ENCODE results near the gene PLD1. TPM values are rescaled to one million over a fixed set of nuclear protein-coding genes. Genes with fewer than 3 reads are reported as not detected.
"Not testable (repeated sequence)": the region's sequence is repeated elsewhere in the genome, so short reads cannot be mapped to it uniquely, and the experiment has no call there.

Gene PLD1
- total RNA-seq, 2 experiments from 2014 or later, result 0.22 to 1.0 TPM

DNA sequence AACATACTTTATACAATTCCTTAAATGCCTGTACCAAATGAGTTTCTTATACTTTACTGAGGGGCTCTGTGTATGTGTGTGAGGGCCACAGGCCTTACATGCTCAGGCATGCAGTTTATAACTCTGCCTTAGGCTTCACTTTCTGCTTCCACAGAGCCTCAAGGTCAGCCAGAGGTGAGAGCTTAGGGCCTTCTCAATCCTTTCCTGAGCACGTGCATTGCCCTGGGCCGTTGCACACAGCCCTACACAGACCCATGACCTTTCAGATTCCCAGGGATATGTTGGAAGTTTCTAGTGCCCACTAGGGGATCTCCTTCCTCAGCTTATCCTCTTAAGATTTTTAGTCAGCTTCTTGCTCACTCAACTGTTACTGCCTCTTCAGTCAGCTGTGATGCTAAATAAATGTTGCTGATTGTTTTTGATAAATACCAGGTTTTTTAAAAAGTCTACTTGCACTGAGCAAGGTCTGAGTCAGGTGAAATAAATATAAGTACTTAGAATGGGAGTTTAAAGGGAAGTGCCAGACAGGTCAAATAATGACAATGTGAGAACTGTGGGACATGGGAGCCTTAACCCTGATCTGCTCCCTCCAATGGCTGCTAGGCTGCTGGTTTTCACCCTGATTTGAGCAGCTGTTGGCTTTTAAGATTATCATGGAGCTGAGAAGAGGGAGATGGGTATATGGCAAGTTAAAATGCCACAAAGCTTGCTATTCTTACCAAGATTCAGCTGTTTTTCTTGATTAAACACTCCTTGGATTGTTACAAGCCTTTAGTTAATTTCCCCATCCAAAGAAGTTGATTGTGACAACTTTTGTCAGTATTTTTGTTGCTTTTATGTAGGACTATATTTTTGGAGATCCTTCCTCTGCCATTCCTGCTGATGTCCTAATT, 169.5 kb downstream of the PLD1 start:
- Mint-ChIP-seq H3K4me1 (ENCODE audit: low read depth) (no peaks in the 10 kb centered on the region), H3K4me3 (no peak overlapping the region), H3K27me3 (no peaks in the 10 kb centered on the region), H3K36me3 (ENCODE audit: low read depth) (no peaks in the 10 kb centered on the region), H3K9me3 (no peaks in the 10 kb centered on the region), H3K27ac (no peak overlapping the region)
- Histone ChIP-seq H3K36me3 (ENCODE audit: insufficient read depth, low read length) (no peaks in the 10 kb centered on the region), H3K4me3 (ENCODE audit: low read length) (no peak overlapping the region), H3K27me3 (ENCODE audit: control insufficient read depth in 1 of 2, insufficient read depth in 2 of 2, low read length in 2 of 2) (no peaks in the 10 kb centered on the region), H3K27ac (ENCODE audit: low read depth in 1 of 2, low read length in 2 of 2) (no peak overlapping the region), H3K4me1 (ENCODE audit: insufficient read depth, low read length) (no peaks in the 10 kb centered on the region), H3K9me3 (ENCODE audit: control insufficient read depth in 1 of 2, insufficient read depth in 1 of 2, low read length in 2 of 2) (no peaks in the 10 kb centered on the region)
- ChIA-PET POLR2A (no interaction called here), CTCF (no interaction called here)
- ATAC-seq (ENCODE audit: poor library complexity), result no peak
- TF ChIP-seq, protein P1, sequence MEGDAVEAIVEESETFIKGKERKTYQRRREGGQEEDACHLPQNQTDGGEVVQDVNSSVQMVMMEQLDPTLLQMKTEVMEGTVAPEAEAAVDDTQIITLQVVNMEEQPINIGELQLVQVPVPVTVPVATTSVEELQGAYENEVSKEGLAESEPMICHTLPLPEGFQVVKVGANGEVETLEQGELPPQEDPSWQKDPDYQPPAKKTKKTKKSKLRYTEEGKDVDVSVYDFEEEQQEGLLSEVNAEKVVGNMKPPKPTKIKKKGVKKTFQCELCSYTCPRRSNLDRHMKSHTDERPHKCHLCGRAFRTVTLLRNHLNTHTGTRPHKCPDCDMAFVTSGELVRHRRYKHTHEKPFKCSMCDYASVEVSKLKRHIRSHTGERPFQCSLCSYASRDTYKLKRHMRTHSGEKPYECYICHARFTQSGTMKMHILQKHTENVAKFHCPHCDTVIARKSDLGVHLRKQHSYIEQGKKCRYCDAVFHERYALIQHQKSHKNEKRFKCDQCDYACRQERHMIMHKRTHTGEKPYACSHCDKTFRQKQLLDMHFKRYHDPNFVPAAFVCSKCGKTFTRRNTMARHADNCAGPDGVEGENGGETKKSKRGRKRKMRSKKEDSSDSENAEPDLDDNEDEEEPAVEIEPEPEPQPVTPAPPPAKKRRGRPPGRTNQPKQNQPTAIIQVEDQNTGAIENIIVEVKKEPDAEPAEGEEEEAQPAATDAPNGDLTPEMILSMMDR (IDR thresholded peaks at IDR 0.05), result no peak
- intact Hi-C loops (cut with DNase I, micrococcal nuclease), result no loop called here
- DNase-seq, result no peak

DNA sequence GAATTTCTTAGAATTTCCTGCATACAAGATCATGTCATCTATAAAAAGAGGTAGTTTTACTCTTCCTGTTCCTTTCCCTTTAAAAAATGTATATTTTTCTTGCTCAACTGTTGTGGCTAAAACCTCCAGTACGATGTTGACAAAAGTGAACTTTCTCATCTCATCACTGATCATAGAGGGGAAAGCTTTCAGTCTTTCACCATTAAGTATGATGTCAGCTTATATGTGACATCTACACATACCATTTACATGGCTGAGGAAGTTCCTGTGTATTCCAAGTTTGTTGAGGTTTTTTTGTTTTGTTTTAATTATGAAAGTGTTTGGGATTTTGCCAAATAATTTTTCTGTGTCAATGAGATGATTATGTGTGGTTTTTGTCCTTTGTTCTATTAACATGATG, 173.6 kb downstream of the PLD1 start:
- H3K4me3 Mint-ChIP-seq, result no peak overlapping the region
- TF ChIP-seq, protein P1 (IDR thresholded peaks at IDR 0.05), result no peak
- no peak overlapping the region for H3K27ac ChIP-seq (ENCODE audit: low read depth in 1 of 2, low read length in 2 of 2)
- no peaks in the 10 kb centered on the region for H3K36me3 Mint-ChIP-seq (ENCODE audit: low read depth)
- ChIA-PET POLR2A (no interaction called here), CTCF (no interaction called here)
- no peaks in the 10 kb centered on the region for H3K9me3 Mint-ChIP-seq
- H3K9me3 ChIP-seq (ENCODE audit: control insufficient read depth in 1 of 2, insufficient read depth in 1 of 2, low read length in 2 of 2), result no peaks in the 10 kb centered on the region
- H3K4me1 ChIP-seq (ENCODE audit: insufficient read depth, low read length), result no peaks in the 10 kb centered on the region
- ATAC-seq (ENCODE audit: poor library complexity), result no peak
- H3K4me1 Mint-ChIP-seq (ENCODE audit: low read depth), result no peaks in the 10 kb centered on the region
- no peaks in the 10 kb centered on the region for H3K27me3 ChIP-seq (ENCODE audit: control insufficient read depth in 1 of 2, insufficient read depth in 2 of 2, low read length in 2 of 2)
- no peaks in the 10 kb centered on the region for H3K27me3 Mint-ChIP-seq
- intact Hi-C loops (cut with DNase I, micrococcal nuclease), result no loop called here
- no peak for DNase-seq
- no peak overlapping the region for H3K4me3 ChIP-seq (ENCODE audit: low read length)
- H3K36me3 ChIP-seq (ENCODE audit: insufficient read depth, low read length), result no peaks in the 10 kb centered on the region
- no peak overlapping the region for H3K27ac Mint-ChIP-seq

DNA sequence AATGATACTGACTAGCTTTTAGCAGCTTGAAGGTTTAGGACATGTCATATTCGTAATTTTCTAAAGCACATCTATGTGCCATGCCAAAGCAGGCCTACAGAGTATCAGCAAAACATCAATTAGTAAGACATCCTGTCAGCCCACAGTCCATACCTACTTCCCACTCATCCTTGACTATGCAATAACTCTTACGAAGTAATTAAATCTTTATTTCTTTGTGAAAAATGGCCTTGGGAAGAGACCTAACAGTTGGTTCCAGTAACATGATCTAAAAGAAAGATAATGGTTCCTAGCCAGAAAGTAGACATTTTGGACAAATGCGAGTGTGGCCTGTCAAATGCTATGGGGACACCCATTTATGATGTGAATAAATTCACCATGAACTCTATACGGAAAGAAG, 177.5 kb downstream of the PLD1 start:
- Mint-ChIP-seq H3K27ac (no peak overlapping the region), H3K9me3 (no peaks in the 10 kb centered on the region), H3K4me1 (ENCODE audit: low read depth) (no peaks in the 10 kb centered on the region), H3K4me3 (no peak overlapping the region), H3K36me3 (ENCODE audit: low read depth) (no peaks in the 10 kb centered on the region), H3K27me3 (no peaks in the 10 kb centered on the region)
- Histone ChIP-seq H3K27ac (ENCODE audit: low read depth in 1 of 2, low read length in 2 of 2) (no peak overlapping the region), H3K36me3 (ENCODE audit: insufficient read depth, low read length) (no peaks in the 10 kb centered on the region), H3K4me1 (ENCODE audit: insufficient read depth, low read length) (no peaks in the 10 kb centered on the region), H3K27me3 (ENCODE audit: control insufficient read depth in 1 of 2, insufficient read depth in 2 of 2, low read length in 2 of 2) (no peaks in the 10 kb centered on the region), H3K9me3 (ENCODE audit: control insufficient read depth in 1 of 2, insufficient read depth in 1 of 2, low read length in 2 of 2) (no peaks in the 10 kb centered on the region), H3K4me3 (ENCODE audit: low read length) (no peak overlapping the region)
- ChIA-PET POLR2A (no interaction called here), CTCF (no interaction called here)
- DNase-seq (no peak), ATAC-seq (ENCODE audit: poor library complexity) (no peak)
- intact Hi-C loops (cut with DNase I, micrococcal nuclease), result no loop called here
- TF ChIP-seq, protein P1 (IDR thresholded peaks at IDR 0.05), result no peak

DNA sequence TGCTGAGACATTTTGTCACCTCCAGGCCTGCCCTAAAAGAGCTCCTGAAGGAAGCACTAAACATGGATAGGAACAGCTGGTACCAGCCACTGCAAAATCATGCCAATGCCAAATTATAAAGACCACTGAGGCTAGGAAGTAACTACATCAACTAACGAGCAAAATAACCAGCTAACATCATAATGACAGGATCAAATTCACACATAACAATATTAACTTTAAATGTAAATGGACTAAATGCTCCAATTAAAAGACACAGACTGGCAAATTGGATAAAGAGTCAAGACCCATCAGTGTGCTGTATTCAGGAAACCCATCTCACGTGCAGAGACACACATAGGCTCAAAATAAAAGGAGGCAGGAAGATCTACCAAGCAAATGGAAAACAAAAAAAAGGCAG, 183.5 kb downstream of the PLD1 start:
- H3K36me3 Mint-ChIP-seq (ENCODE audit: low read depth); DNase-seq; POLR2A ChIA-PET; H3K36me3 ChIP-seq (ENCODE audit: insufficient read depth, low read length); H3K4me1 ChIP-seq (ENCODE audit: insufficient read depth, low read length); H3K9me3 ChIP-seq (ENCODE audit: control insufficient read depth in 1 of 2, insufficient read depth in 1 of 2, low read length in 2 of 2); H3K27ac ChIP-seq (ENCODE audit: low read depth in 1 of 2, low read length in 2 of 2); H3K9me3 Mint-ChIP-seq; ATAC-seq (ENCODE audit: poor library complexity); H3K27ac Mint-ChIP-seq; H3K27me3 Mint-ChIP-seq; H3K27me3 ChIP-seq (ENCODE audit: control insufficient read depth in 1 of 2, insufficient read depth in 2 of 2, low read length in 2 of 2); intact Hi-C loops (cut with DNase I, micrococcal nuclease); H3K4me1 Mint-ChIP-seq (ENCODE audit: low read depth); H3K4me3 ChIP-seq (ENCODE audit: low read length); CTCF ChIA-PET; H3K4me3 Mint-ChIP-seq: not testable (repeated sequence)

Data from CD4-positive, alpha-beta T cell (primary cell).